GM13977 (cell line): Measurements from ENCODE around the gene SCRN2.

Experiments used
- DNase-seq: peaks from one replicate; pipeline ENCODE4 v3.0.0; 2012; ENCODE audit warnings: low spot score
- in situ Hi-C: fragments of 300-500 bp; cut with MboI; formaldehyde crosslinking; loops from one replicate; pipeline ENCODE4 v1.12.0; 2022; ENCODE audit warnings: low sequenced_read_pairs, low pct_unique_long_range_greater_than_20kb, mixed read lengths, inconsistent platforms; ENCODE audit not compliant: unreplicated experiment
- TF ChIP-seq, protein P1 (sequence below): IDR thresholded peaks from 2 replicates; pipeline ENCODE4 v1.5.1; 2012; ENCODE audit warnings: mild to moderate bottlenecking, control low read depth; ENCODE audit not compliant: insufficient read depth; ENCODE audit errors: extremely low read depth, missing control alignments

SCRN2 gene

DNA sequence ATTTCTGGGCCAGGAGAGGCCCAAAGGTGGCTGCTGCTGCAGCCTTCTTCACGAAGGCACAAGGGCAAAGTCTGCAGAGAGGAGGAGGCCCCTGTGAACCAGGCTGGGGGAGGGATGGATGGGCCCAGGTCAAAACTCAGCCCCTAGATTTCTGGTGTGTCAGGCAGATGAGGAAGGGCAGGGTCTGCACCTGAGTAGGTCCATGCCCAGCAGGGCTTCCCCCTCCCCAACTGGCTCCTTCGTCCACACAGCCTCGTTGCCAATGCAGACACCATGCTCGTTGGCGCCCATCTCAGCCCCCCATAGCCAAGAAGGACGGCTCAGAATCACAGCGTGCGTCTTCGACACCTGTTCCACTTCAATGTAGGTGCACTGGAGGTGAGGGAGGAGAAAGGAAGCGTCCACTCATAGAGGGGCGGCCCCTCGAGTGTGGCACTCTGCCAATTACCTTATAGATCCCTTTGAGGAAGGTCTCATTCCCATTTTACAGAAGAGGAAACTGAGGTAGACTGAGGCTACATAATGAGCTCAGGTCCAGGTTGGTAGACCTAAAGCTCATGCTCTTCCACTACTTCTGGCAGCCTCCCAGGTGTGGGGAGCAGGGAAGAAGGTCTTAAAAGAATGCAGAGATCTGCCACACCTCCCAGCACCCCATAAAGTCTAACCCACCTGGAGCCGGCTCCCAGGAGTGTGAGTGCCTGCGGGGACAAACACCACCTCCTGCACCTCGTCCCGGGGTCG lies 902 bp downstream of the SCRN2 start:
- in situ Hi-C loops = loop anchor here (5.0 kb wide), 1 partner anchor 52 kb away; no protein-coding TSS in a partner anchor
- TF ChIP-seq, protein P1, sequence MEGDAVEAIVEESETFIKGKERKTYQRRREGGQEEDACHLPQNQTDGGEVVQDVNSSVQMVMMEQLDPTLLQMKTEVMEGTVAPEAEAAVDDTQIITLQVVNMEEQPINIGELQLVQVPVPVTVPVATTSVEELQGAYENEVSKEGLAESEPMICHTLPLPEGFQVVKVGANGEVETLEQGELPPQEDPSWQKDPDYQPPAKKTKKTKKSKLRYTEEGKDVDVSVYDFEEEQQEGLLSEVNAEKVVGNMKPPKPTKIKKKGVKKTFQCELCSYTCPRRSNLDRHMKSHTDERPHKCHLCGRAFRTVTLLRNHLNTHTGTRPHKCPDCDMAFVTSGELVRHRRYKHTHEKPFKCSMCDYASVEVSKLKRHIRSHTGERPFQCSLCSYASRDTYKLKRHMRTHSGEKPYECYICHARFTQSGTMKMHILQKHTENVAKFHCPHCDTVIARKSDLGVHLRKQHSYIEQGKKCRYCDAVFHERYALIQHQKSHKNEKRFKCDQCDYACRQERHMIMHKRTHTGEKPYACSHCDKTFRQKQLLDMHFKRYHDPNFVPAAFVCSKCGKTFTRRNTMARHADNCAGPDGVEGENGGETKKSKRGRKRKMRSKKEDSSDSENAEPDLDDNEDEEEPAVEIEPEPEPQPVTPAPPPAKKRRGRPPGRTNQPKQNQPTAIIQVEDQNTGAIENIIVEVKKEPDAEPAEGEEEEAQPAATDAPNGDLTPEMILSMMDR = no peak
- DNase-seq = no peak

DNA sequence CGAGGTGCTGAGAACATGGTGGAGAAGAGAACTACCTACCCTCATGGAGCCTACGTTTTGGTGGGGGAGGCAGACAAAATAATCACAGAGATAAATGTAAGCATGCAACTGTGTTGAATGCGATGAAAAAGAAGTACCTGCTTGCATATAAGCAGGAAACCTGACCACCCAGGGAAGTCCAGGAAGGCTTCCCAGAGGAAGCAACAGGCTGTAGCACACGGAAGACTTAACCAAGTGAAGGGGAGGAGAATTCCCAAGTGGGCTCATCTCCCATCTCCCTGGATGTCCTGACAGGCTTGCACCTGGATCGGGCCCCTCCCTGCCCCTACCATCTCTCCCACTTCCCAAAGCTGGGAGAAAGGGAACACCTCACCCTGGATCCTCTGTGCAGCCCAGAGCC lies 2.0 kb downstream of the SCRN2 start:
- in situ Hi-C loops = no loop called here
- DNase-seq = no peak
- TF ChIP-seq, protein P1 = no peak

DNA sequence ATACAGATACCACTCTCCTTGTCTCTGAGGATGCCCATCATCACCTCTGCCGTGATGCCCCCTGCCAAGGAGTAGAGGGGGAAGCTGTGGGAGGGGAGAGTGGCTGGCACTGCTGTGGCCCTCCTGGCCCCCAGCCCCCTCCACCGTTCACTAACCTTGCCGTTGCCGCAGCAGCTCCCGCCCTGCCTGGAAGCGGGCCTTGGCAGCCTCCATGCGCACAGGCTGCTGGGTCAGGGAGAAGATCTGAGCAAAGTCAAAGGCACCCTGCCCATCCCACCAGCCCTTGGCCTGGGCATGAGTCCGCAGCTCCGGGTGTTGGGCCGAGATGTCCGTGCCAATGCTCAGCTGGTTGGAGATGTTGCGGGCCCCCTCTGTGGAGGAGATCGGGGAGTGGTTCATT lies 2.4 kb downstream of the SCRN2 start:
- DNase-seq = no peak
- in situ Hi-C loops = no loop called here
- TF ChIP-seq, protein P1 = no peak

DNA sequence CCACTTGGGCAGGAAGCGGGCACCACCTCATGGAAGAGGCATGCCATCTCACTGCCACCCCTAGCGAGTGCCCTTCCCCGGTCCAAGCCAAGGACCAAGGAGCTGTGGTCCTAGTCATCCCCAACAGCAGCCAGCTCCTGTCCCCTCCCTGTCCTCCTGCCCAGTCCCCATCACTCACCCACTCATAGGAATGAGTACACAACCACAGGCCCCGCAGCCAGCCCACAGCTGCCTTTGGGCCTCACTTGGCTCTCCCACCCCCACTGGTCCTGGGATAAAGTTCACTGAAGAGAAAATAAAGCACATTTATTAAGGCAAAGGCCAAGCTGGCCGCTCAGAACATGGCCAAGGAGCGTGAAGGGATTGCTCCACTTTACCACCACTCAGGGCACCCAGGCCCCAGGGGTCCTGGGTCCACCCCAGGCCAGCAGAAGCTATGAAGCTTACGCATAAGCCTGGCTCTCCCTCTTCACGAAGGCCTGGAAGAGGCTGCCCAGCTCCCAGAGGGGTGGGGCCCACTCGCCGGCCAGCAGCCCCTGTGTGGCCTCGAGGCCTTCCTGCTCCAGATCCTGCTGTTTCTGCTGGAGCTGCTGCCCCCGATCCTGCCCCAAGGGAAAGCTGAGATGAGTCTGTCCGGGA lies 3.6 kb downstream of the SCRN2 start:
- in situ Hi-C loops = no loop called here
- DNase-seq = no peak
- TF ChIP-seq, protein P1 = no peak

DNA sequence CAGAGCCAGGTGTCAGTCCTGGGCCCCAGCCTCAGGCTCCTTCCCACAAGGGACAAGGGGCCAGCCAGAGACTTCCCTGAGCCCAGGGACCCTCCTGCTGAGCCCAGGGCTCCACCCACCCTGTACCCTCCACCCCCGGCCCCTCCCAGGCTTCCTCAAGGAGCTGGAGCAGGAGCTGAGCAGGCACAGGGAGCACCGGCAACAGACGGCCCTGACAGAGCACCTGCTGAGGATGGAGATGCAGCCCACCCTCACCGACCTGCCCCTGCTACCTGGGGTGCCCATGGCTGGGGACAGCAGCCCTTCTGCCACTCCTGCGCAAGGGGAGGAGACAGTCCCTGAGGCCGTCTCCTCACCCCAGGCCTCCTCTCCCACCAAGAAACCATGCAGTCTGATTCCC lies 4.5 kb downstream of the SCRN2 start:
- DNase-seq = no peak
- in situ Hi-C loops = no loop called here
- TF ChIP-seq, protein P1 = no peak

DNA sequence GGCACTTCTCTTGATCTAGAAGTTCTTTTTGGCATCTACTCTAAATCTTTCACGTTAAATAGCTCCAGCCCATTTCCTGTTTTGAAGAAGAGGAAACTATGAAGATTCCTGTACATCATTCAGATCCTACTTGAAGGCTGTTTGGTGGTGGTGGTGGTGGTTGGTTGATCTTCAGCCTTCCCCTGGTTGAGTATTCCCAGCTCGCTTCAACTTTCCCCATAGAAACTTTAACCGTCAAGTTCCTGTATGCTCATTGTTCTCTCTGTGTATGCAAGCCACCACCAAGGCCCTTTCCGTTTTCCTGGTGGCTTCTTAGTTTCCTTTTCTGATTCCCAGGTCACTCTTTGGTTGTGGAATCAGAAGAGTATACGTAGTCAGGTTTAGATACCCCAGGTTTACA lies 6.3 kb downstream of the SCRN2 start:
- DNase-seq = no peak
- TF ChIP-seq, protein P1 = no peak
- in situ Hi-C loops = no loop called here
